K562 (cell line): ENCODE data around the gene CALCB. TPM values are rescaled to one million over a fixed set of nuclear protein-coding genes. Genes with fewer than 3 reads are reported as not detected.

Experiments used
- ATAC-seq: fragments of 200-7000 bp; cut with Tn5 transposase; 3 replicates; pipeline ENCODE4 v1.9.1; 2020; ENCODE audit warnings: moderate library complexity
- BruUV-seq: library from RNA; stranded (reverse); fragments of 400-500 nt; replicated peaks from 2 replicates; lab custom pipeline; 2021; lab: Mats Ljungman, UMichigan
- CTCF ChIA-PET: fragments of 300-600 bp; formaldehyde crosslinking; extraction: SDS; loops from one replicate; lab custom pipeline; 2021; ENCODE audit warnings: low intra/inter-chr PET ratio; lab: Yijun Ruan, JAX
- POLR2A ChIA-PET: fragments of 300-600, 350-650 bp; sonication (Branson Sonifier 250); formaldehyde crosslinking; extraction: SDS; loops from one replicate; lab custom pipeline; 2021; ENCODE audit warnings: antibody characterized with exemption, inconsistent platforms; lab: Yijun Ruan, JAX
- DNase-seq, 4 experiments: peaks; one replicate each; pipeline versions ENCODE4 v3.0.0 to v3.0.0-alpha.2; 2011 to 2018; ENCODE audit warnings: low spot score in 3 of 4, mixed read lengths in 3 of 4; ENCODE audit errors: extremely low read depth in 1 of 4
- FAIRE-seq: peaks from 2 replicates; lab custom pipeline; 2011; peaks lifted over from hg19 to GRCh38; lab: Jason Lieb, UNC
- H2AFZ ChIP-seq: 2 replicates; pipeline ENCODE4 v1.6.0; 2011; ENCODE audit warnings: low read depth, low read length, control low read depth, inconsistent platforms
- H3K27ac ChIP-seq: fragments of 200-600 bp; 3 replicates; pipeline ENCODE4 v1.8.0; 2011; ENCODE audit warnings: low read depth, mild to moderate bottlenecking, control low read depth, inconsistent platforms, low read length, moderate library complexity, mixed read lengths; ENCODE audit errors: extremely low read depth
- H3K27me3 ChIP-seq, 2 experiments: fragments of 300-600 bp in 1 of 2; 2 replicates in 1 of 2; 3 replicates in 1 of 2; pipeline versions ENCODE4 v1.6.0 to v1.8.0; 2011; ENCODE audit warnings: inconsistent platforms in 2 of 2, low read length in 2 of 2, mild to moderate bottlenecking in 1 of 2, mixed read lengths in 1 of 2, moderate library complexity in 1 of 2; ENCODE audit not compliant: control insufficient read depth in 2 of 2, insufficient read depth in 2 of 2
- H3K36me3 ChIP-seq: fragments of 300-600 bp; 3 replicates; pipeline ENCODE4 v1.8.0; 2011; ENCODE audit warnings: mild to moderate bottlenecking, low read length, inconsistent platforms; ENCODE audit not compliant: control insufficient read depth, insufficient read depth
- H3K4me1 ChIP-seq, 2 experiments: fragments of 200-600 bp in 1 of 2; replicated peaks in 1 of 2; 2 replicates in 1 of 2; 3 replicates in 1 of 2; pipeline versions ENCODE4 v1.5.1 to v1.8.0; 2011; ENCODE audit warnings: inconsistent platforms in 2 of 2, low read length in 2 of 2, mild to moderate bottlenecking in 1 of 2, mixed read lengths in 1 of 2, moderate library complexity in 1 of 2; ENCODE audit not compliant: control insufficient read depth in 2 of 2, insufficient read depth in 2 of 2
- H3K4me2 ChIP-seq: 2 replicates; pipeline ENCODE4 v1.6.1; 2011; ENCODE audit warnings: low read length, control low read depth, inconsistent platforms, mixed read lengths; ENCODE audit not compliant: insufficient read depth
- H3K4me3 ChIP-seq: fragments of 200-600 bp; sonication (generic), shearing (Covaris generic); 2 replicates; pipeline ENCODE4 v1.5.1; 2016; ENCODE audit warnings: control low read depth, inconsistent platforms
- H3K79me2 ChIP-seq: fragments of 200-600 bp; 3 replicates; pipeline ENCODE4 v1.8.0; 2011; ENCODE audit warnings: low read length, inconsistent platforms; ENCODE audit not compliant: control insufficient read depth, insufficient read depth
- H3K9ac ChIP-seq, 2 experiments: 2 replicates each; pipeline versions ENCODE4 v1.6.0 to v1.6.1; 2011; ENCODE audit warnings: low read depth in 2 of 2, low read length in 2 of 2, control low read depth in 1 of 2, inconsistent platforms in 1 of 2, mild to moderate bottlenecking in 1 of 2, mixed read lengths in 1 of 2; ENCODE audit not compliant: insufficient read depth in 1 of 2
- H3K9me1 ChIP-seq: one replicate; pipeline ENCODE4 v1.6.0; 2011; ENCODE audit warnings: inconsistent platforms, mild to moderate bottlenecking, low read length, moderate library complexity; ENCODE audit not compliant: control insufficient read depth, insufficient read depth
- H3K9me3 ChIP-seq: replicated peaks from 2 replicates; pipeline ENCODE4 v1.5.1; 2011; ENCODE audit warnings: low read depth, low read length, inconsistent platforms; ENCODE audit not compliant: control insufficient read depth, insufficient read depth
- H4K20me1 ChIP-seq: replicated peaks from 2 replicates; pipeline ENCODE4 v1.6.1; 2011; ENCODE audit warnings: low read length, inconsistent platforms, mixed read lengths; ENCODE audit not compliant: control insufficient read depth, insufficient read depth
- C11orf30 ChIP-seq: fragments of 450-650 bp; IDR thresholded peaks from 2 replicates; pipeline ENCODE4 v1.6.1; 2016; ENCODE audit warnings: low read depth, mild to moderate bottlenecking
- CBX3 ChIP-seq, 2 experiments: IDR thresholded peaks; 1 replicate in 1 of 2; 2 replicates in 1 of 2; pipeline ENCODE4 v1.6.1; 2012; ENCODE audit warnings: inconsistent platforms in 2 of 2, low read length in 2 of 2, borderline replicate concordance in 1 of 2, control low read depth in 1 of 2
- CHD1 ChIP-seq: fragments of 200-600 bp; sonication (generic); IDR thresholded peaks from one replicate; pipeline ENCODE4 v1.6.1; 2012; ENCODE audit warnings: mild to moderate bottlenecking, moderate library complexity, low read length, inconsistent platforms
- GATAD2B ChIP-seq: fragments of 450-650 bp; IDR thresholded peaks from 2 replicates; pipeline ENCODE4 v1.6.1; 2017; ENCODE audit warnings: mild to moderate bottlenecking, borderline replicate concordance
- HMG20B ChIP-seq: fragments of 250-450 bp; sonication (Bioruptor Pico); IDR thresholded peaks from 2 replicates; pipeline ENCODE4 v1.5.0; 2021; ENCODE audit warnings: mild to moderate bottlenecking
- KLF10 ChIP-seq: fragments of 250-450 bp; sonication (Bioruptor Pico); IDR thresholded peaks from 2 replicates; pipeline ENCODE4 v1.6.1; 2021; ENCODE audit warnings: matching md5 sums
- MAFF ChIP-seq: IDR thresholded peaks from 2 replicates; pipeline ENCODE4 v1.6.1; 2012; ENCODE audit warnings: low read length, improper control_type of control experiment
- RUNX1 ChIP-seq: sonication (generic); IDR thresholded peaks from 2 replicates; pipeline ENCODE4 v1.6.1; 2016; ENCODE audit warnings: antibody characterized with exemption, low read depth
- SNRNP70 ChIP-seq: fragments of 200-400 bp; formaldehyde crosslinking; optimal IDR thresholded peaks from 2 replicates; pipeline ENCODE3; 2017; ENCODE audit warnings: low read depth, low read length
- TFAM ChIP-seq: fragments of 250-450 bp; sonication (Bioruptor Pico); conservative IDR thresholded peaks from 2 replicates; pipeline ENCODE4 v1.5.0; 2021; ENCODE audit warnings: mild to moderate bottlenecking, moderate library complexity
- YBX1 ChIP-seq: fragments of 450-650 bp; IDR thresholded peaks from 2 replicates; pipeline ENCODE4 v1.7.1; 2016; ENCODE audit warnings: mild to moderate bottlenecking
- ZNF12 ChIP-seq: sonication (generic); formaldehyde crosslinking; IDR thresholded peaks from 2 replicates; pipeline ENCODE4 v1.4.0; 2020; ENCODE audit warnings: mild to moderate bottlenecking, missing genetic modification reagents
- ZNF316 ChIP-seq: fragments of 450-650 bp; IDR thresholded peaks from 2 replicates; pipeline ENCODE4 v1.6.1; 2016
- ZNF431 ChIP-seq: sonication (generic); formaldehyde crosslinking; IDR thresholded peaks from 2 replicates; pipeline ENCODE4 v1.8.0; 2022; ENCODE audit warnings: mild to moderate bottlenecking, missing genetic modification reagents
- ZNF445 ChIP-seq: fragments of 250-450 bp; sonication (Bioruptor Pico); IDR thresholded peaks from 2 replicates; pipeline ENCODE4 v1.4.0; 2020; ENCODE audit warnings: low read depth, mild to moderate bottlenecking, moderate library complexity
- ZNF740 ChIP-seq, 3 experiments: fragments of 200-800 bp in 1 of 3; sonication (Bioruptor generic) in 1 of 3; sonication (generic) in 1 of 3; formaldehyde crosslinking in 1 of 3; IDR thresholded peaks; 2 replicates each; pipeline versions ENCODE4 v1.6.1 to v1.8.0; 2016 to 2022; ENCODE audit warnings: mild to moderate bottlenecking in 2 of 3, missing compliant biosample characterization in 2 of 3, missing genetic modification characterization in 2 of 3, missing genetic modification reagents in 1 of 3
- in situ Hi-C: fragments of 300-500 bp; cut with MboI; formaldehyde crosslinking; loops from 4 replicates; pipeline ENCODE4 v1.15.0; 2018; ENCODE audit warnings: inconsistent platforms, mixed read lengths
- intact Hi-C: fragments of 100-400 bp; cut with micrococcal nuclease; formaldehyde crosslinking; loops from 2 replicates; pipeline ENCODE4 v1.14.2; 2022
- polyA plus RNA-seq, 8 experiments: library from polyadenylated mRNA; depleted of rRNA in 4 of 8; stranded (reverse) in 5 of 8; unstranded in 3 of 8; fragments of >200 nt; fragmentation: Nextera tagmentation in 2 of 8; fragmentation: Illumina TruSeq in 1 of 8; extraction: Ambion mirVana in 2 of 8; extraction: Trizol in 1 of 8; gene quantifications; 2 replicates each; pipeline versions ENCODE4 v1.2.1 to v1.2.3, GENCODE V29; 2011 to 2014; ENCODE audit warnings: inconsistent platforms in 1 of 8, missing spikeins in 1 of 8
- total RNA-seq, 7 experiments: library from RNA; depleted of rRNA in 6 of 7; stranded (reverse); fragments of >200 nt in 6 of 7; fragmentation: Illumina TruSeq in 2 of 7; extraction: Trizol in 2 of 7; gene quantifications; 2 replicates each; pipeline versions ENCODE4 v1.2.1 to v1.2.3, GENCODE V29; 2011 to 2021; ENCODE audit warnings: low replicate concordance in 1 of 7

The CALCB gene
- total and polyA plus RNA-seq, 9 of the 15 experiments (the other 6 are each of a cell fraction or from before 2014, with no cell fraction given), result not detected

GRCh38 chr11:15038963-15039362, 34.4 kb upstream of the CALCB start (continued):
- TF ChIP-seq TFAM (CRISPR knock-in tag), result no peak

- Histone ChIP-seq H3K27me3 (no peaks in the 10 kb centered on the region; a peak in 1 of 5 replicates), H2AFZ (no peak overlapping the region), H3K4me3 (no peak overlapping the region), H3K9ac (no peak overlapping the region), H3K79me2 (no peaks in the 10 kb centered on the region), H3K9me3 (no peaks in the 10 kb centered on the region), H4K20me1 (no peaks in the 10 kb centered on the region), H3K36me3 (no peaks in the 10 kb centered on the region), H3K4me1 (no peaks in the 10 kb centered on the region), H3K9me1 (no peaks in the 10 kb centered on the region), H3K27ac (no peak overlapping the region), H3K4me2 (no peak overlapping the region)
- CTCF ChIA-PET, result no interaction called here
- no peak for TF ChIP-seq SNRNP70
- no peak for TF ChIP-seq ZNF445 (CRISPR knock-in tag)
- peak; percentile 58 for TF ChIP-seq ZNF316
- TF ChIP-seq YBX1, result no peak
- TF ChIP-seq CBX3 (IDR thresholded peaks at IDR 0.05; ENCODE audit: borderline replicate concordance in 1 of 2, low read length in 2 of 2), result no peak
- no peak for TF ChIP-seq ZNF431 (CRISPR knock-in tag)
- no peak for TF ChIP-seq RUNX1
- TF ChIP-seq C11orf30, result peak; percentile 4; the same call in 1 of the 2 replicates
- no peak for TF ChIP-seq KLF10 (CRISPR knock-in tag)
- peak; percentile 18; the same call in 1 of the 2 replicates for TF ChIP-seq MAFF
- no peak for TF ChIP-seq ZNF740 (CRISPR knock-in tag; IDR thresholded peaks at IDR 0.05)
- no peak for TF ChIP-seq ZNF740 (tag; IDR thresholded peaks at IDR 0.05)
- TF ChIP-seq ZNF12 (CRISPR knock-in tag), result no peak
- no peak for TF ChIP-seq GATAD2B
- no peak for TF ChIP-seq HMG20B (CRISPR knock-in tag)
- no peak for TF ChIP-seq CHD1
- DNase-seq (no peak), FAIRE-seq (no peak), ATAC-seq (no peak)
- intact Hi-C loops (no loop called here), in situ Hi-C loops (no loop called here)
- POLR2A ChIA-PET, result no interaction called here
- no TSS peak for BruUV-seq
These were observed 28.2 kb upstream of the CALCB start for GRCh38 chr11:15045209-15045608.
